ENCODE measurements around the gene CCR9.
"Not testable (repeated sequence)": the region's sequence is repeated elsewhere in the genome, so short reads cannot be mapped to it uniquely, and the experiment has no call there.

The CCR9 gene, protein sequence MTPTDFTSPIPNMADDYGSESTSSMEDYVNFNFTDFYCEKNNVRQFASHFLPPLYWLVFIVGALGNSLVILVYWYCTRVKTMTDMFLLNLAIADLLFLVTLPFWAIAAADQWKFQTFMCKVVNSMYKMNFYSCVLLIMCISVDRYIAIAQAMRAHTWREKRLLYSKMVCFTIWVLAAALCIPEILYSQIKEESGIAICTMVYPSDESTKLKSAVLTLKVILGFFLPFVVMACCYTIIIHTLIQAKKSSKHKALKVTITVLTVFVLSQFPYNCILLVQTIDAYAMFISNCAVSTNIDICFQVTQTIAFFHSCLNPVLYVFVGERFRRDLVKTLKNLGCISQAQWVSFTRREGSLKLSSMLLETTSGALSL

DNA sequence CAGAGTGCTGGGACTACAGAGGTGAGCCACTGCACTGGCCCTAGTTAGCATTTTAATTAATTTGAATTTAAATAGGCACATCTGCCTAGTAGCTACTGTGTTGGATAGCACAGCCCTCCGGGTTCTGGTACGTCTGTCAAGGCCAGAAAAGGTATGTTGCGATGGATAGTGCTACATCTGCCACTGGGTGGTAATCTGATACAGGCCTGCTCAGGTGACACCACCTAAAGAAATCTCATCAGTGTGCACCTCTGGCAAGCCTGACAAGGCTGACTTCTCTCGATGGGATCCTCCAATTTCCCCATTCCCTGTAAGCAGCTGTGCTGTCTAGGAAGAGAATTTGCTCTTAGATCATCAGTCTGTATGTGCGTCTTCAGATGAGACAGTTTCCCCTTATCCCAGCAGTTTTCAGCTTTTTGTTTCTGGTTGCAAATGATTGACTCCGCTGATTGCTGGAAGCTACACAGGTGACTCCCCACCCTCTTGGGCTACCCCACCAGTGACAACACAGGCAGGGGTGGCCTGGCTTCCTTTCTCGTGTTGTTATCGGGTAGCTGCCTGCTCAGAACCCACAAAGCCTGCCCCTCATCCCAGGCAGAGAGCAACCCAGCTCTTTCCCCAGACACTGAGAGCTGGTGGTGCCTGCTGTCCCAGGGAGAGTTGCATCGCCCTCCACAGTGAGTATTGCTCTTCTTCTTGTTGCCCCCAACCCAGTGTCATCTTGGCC lies at the start of gene CCR9:
Gene CCR9, plus strand, starts transcription at position 565 of the 727 bp plus-strand sequence. CDS start 8,391 bp downstream, outside the sequence.
- DNase-seq, result no peak

GRCh38 chr3:45838466-45838865 lies 47.9 kb upstream of the CCR9 start:
- DNase-seq, result no peak

DNA sequence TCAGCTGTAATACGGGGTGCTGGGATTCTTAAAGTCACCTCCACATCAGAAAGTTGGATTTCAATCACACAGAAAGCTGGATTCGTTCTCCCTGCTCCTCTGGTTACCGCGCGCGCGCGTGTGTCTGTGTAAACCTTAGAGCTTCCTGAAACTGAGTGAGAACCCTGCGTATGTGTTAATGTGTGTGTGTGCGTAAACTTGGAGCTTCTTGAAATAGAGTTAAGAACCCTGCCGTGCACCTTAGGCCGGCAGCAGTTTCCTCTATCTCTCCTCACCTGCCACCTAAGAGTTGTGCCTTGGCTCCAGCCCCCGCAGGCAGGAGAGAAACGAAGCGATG lies 45.0 kb upstream of the CCR9 start:
- DNase-seq, result no peak

DNA sequence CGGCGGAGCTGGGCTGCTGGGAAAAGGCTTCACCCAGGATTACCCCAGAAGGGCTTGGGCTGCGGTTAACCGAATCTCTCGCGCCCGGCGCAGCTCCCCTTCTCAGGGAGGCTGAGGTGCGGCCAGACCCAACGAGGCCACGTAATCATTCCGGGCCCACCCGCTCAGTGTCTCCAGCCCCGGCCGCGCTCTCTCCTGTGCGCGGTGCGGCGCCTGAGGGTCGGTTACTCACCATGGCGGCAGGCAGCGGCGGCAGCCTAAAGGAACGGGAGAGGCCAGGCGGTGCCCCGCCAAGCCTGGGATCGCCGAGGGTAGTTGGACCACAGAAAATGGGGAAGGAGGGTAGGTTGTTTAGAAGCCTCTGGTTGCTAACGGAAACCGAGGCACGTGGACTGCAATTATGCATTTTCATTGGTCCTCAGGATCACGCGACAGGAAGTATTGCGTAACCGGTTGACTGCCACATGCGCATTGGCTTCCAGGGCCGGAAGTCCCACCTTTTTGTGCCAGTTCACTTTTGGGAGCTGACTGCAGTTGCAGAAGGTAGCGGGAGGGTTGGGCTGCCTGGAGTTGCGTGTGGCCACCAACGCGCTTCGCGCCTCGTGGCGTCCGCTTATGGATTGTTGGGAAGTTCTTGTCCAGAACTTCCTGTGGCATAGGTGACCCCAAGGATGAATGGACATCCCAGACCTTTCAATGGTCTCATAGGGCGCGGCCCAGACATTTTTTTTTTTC lies 44.4 kb upstream of the CCR9 start, which contains the start of gene LZTFL1:
Gene LZTFL1, minus strand, starts transcription at position 363 of the 735 bp plus-strand sequence. Its CDS starts 128 bp downstream, at position 235.
- peak; percentile 86 for DNase-seq

DNA sequence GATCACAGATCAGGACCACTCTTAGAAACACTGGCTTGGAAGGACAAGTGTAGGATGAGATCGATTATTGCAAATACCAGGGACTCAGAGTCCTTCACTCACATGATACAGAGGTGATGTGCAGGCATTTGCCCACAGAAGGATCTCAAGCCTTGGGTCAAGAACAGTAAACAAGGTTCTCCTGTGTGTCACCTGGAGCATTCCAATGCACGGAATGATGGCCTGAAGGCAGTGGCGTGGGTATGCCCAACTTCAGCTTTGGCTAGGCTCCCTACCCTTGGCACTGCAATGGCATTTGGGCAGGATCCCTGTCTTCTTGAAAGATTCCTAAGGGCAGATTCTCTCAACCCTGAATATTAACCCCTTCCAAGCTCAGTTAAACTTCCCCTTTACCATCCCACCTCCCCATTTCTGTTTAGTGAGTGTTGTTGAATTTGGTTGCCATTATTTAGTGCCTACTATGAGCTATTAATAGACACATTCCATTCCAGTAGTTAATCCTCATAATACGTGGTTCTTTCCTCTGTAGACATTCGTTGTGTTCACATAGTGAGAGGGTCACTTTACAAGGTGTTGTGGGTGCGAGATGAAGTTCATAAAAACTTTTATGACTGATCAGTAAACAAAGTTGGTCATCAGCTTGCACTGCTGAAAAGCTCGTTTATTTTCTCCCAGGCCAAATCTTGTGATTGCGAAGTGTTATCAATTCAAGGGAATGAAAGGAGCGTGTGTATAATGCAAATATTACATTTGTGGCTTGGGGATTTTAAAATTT lies 43.3 kb upstream of the CCR9 start:
- DNase-seq, result no peak

- DNase-seq, result no peak
These were observed 41.7 kb upstream of the CCR9 start for GRCh38 chr3:45844616-45845015.

DNA sequence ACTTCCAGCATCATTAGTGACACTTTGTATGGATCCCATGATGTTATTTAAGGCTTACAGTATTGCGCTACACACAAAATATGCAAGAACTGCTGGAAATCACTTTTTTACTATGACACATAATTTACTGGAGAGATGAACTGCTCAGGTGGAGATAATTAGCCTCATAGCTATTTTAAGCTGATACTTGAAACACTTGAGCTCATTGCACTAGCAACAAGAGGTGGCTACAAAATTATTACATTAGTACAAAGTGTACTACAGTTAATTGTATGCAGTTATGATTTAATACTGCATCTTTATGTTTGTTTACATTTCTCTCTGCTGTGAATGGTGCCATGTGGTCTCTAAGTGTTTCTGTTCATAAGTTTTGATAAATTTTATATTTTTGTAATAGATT lies 38.0 kb upstream of the CCR9 start:
- no peak for DNase-seq

- DNase-seq, result no peak
These were observed 33.5 kb upstream of the CCR9 start for GRCh38 chr3:45852828-45853227.

DNA sequence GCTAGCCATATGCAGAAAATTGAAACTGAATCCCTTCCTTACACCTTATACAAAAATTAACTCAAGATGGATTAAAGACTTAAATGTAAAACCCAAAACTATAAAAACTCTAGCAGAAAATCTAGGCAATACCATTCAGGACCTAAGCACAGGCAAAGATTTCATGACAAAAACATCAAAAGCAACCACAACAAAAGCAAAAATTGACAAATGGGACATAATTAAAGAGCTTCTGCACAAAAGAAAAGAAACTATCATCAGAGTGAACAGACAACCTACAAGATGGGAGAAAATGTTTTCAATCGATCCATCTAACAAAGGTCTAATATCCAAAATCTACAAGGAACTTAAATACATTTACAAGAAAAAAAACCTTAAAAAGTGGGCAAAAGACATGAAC lies 30.0 kb upstream of the CCR9 start:
- not testable (repeated sequence) for DNase-seq

GRCh38 chr3:45857024-45857423 lies 29.3 kb upstream of the CCR9 start:
- not testable (repeated sequence) for DNase-seq

- DNase-seq, result no peak
These were observed 27.4 kb upstream of the CCR9 start for GRCh38 chr3:45858809-45859543.

GRCh38 chr3:45860481-45860880 lies 25.9 kb upstream of the CCR9 start:
- no peak for DNase-seq

- DNase-seq, result no peak
These were observed 25.2 kb upstream of the CCR9 start for GRCh38 chr3:45861043-45861719.

GRCh38 chr3:45864760-45865519 lies 21.4 kb upstream of the CCR9 start:
- no peak for DNase-seq

DNA sequence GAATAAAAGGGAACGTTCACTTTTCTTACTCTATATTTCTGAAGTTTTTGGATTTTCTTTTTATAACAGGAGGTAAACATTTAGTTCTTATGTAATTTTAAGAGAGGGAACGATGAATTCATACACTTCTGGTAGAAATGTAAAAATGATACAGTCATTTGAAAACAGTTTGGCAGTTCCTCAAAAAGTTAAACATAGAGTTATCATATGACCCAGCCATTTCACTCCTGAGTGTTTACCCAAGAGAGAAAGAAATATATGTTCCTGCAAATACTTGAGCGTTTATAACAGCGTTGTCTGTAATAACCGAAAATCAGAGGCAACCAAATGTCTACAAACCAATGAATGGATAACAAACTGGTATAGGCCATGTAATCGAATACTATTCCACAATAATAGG lies 20.8 kb upstream of the CCR9 start:
- no peak for DNase-seq

DNA sequence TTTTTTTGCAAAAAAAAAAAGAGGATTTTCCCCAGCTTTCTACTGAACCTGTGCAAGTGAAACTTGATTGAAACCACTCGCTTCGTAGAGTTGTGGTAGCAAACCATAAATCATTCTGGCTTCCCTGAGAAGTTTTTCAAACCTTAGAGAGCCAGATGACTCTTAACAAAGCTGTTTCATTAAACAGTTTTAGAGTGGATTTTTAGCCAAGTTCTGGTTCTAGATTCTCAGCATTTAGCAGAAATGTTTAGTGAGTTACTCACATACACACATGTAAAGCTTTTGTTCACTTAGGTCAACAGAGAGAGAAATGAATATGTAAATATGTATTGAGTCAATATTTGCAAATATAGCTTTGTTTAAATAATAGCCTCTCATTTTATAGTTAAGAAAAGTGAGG lies 18.1 kb upstream of the CCR9 start:
- DNase-seq, result no peak

DNA sequence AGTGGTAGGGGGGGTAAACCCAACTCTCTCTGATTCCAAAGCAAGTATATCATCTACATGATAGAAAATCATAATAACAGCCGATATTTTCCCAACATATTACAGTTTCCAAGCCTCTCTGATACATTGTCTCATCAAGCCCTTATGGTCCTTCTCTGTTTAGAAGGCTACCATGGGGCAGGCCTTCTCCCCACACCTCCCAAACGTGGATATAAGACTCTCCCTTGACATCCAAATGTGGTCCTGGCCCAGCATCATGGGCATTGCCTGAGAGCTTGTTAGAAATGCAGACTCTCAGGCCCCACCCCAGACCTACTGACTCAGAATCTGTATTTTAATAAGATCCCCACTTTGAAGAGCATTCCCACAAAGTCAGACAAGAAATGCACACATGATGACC lies 17.7 kb upstream of the CCR9 start:
- no peak for DNase-seq

DNA sequence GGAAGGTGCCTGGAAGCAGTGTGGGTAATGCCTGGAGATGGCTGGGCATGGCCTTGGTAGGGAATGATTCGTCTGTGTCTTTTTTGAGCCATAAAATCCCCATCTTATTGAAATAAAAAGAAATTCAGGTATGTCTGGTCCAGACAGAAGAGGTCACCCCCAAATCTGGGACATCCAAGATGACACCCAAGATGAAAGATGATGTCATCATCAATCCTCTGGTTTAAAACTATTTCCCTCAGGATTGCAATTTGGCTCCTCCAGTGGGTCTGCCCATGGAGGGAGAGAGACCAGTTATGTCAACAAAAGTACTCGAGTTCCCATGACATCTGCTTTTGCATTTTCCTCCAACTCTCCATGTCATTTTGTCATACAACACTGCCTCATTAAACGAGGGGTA lies 16.7 kb upstream of the CCR9 start:
- no peak for DNase-seq

DNA sequence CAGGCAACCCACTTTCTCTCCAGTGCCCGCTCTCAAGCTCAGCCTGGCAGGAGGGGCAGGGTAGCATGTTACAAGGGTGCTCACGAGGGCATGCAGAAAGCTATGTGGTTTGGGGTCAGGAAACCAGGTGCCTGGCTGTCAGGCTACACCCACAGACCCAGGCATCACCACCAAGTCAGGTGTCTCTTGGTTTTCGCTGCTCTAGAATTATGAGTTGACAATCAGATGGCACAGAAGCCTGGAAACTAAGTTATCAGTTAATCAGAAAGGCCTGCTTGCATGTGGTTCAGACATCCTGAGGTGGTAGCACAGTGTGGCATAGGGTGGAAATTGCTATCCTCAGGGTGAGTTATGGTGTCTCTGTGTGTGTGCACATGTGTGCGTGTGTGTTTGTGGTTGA lies 16.2 kb upstream of the CCR9 start:
- peak; percentile 60 for DNase-seq

DNA sequence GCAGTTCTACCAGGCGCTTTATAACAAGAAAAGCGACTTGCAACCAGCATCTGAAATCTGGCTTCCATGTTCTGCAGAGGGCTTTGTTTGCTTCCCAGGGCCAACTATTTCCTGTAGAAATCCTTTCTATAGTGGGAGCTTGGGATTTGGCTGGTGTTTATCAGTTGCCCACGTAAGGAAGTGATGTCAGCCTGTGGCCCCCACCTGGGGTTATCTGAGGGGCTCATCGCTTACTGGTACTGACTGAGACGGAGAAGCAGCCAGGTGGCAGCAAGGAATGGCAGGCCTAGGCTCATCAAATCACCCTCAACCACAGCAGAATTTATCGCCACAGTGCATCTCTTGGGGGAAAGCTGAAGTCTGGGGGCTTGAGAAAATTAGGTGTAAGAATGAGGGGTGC lies 14.6 kb upstream of the CCR9 start:
- DNase-seq, result no peak

DNA sequence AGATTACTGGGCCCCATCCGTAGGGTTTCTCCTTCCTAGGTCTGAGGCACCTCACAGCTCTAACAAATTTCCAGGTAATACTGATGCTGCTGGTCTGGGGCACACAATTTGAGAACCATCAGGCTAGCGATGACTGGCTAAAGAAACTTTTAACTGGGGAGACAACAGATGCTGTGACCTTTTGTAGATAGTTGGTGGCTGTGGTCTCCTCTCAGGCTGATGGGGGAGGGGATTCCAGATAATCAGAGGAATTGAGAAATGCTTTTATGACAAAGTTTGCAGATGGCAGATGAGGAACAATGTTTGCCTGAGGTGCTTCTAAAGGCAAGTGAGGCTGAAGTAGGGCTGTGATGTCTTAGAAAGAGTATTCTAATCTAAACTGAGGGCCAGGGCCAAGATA lies 13.8 kb upstream of the CCR9 start:
- no peak for DNase-seq
